ENCODE data around the gene CCDC181.

Gene CCDC181

DNA sequence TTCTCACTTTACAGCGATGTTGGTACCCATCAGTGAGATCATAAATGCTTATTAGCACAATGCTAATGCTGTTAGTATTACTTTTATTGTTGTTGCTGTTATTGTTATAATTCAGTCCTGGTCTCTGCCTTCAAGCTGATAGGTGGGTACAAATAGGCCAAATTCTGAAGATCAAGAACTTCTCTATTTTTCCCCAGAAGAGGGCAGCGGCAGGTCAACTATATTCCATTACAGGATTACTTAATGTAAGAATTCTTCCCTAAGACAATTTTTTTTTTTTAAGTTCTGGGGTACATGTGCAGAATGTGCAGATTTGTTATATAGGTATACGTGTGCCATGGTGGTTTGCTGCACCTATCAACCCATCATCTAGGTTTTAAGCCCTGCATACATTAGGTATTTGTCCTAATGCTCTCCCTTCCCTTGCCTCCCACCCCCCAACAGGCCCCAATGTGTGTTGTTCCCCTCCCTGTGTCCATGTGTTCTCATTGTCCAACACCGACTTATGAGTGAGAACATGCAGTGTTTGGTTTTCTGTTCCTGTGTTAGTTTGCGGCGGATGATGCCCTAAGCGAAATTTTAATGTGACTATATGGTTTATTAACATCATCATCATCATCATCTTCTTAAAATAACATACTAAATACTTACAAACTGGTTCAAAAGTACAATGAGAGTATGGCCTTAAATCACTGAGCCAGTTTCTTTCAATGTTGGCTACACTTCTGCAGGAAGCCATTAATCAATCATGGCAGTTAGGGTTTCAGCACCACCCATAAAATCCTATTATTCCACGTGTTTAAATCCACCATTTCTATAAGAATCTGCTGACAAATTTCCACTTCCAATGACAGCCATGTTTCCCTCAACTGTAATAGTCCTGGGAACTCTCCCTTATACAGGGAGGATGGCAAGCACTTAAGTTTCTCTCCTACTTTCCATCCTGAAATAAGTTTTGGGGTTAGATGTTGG, 39.3 kb upstream of the CCDC181 start:
- DNase-seq (ENCODE audit: insufficient read length, low spot score) = no peak

DNA sequence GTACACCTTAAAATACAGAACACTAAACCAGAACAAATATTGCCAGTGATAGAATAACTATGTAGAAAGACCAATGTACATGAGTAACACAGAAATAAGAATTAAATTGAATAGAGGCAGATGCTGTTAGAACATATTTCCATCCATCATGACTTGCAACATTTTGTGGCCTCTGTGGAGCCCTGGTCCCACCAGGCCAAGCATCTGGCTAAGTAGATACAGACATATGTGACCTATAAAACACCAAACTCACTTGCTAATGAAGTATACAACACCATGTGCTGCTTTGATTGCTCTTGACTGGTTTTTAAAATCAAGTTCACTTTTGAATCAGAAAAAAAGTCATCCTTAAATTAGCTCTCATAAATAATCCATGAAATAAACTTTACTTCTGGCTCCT, 38.0 kb upstream of the CCDC181 start:
- DNase-seq (ENCODE audit: insufficient read length, low spot score) (no peak), FAIRE-seq (no peak)
- TF ChIP-seq, protein P1, sequence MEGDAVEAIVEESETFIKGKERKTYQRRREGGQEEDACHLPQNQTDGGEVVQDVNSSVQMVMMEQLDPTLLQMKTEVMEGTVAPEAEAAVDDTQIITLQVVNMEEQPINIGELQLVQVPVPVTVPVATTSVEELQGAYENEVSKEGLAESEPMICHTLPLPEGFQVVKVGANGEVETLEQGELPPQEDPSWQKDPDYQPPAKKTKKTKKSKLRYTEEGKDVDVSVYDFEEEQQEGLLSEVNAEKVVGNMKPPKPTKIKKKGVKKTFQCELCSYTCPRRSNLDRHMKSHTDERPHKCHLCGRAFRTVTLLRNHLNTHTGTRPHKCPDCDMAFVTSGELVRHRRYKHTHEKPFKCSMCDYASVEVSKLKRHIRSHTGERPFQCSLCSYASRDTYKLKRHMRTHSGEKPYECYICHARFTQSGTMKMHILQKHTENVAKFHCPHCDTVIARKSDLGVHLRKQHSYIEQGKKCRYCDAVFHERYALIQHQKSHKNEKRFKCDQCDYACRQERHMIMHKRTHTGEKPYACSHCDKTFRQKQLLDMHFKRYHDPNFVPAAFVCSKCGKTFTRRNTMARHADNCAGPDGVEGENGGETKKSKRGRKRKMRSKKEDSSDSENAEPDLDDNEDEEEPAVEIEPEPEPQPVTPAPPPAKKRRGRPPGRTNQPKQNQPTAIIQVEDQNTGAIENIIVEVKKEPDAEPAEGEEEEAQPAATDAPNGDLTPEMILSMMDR (IDR thresholded peaks at IDR 0.05; ENCODE audit: insufficient read depth, missing control alignments) = no peak

More for the DNA sequence above, 39.3 kb upstream of the CCDC181 start:
- TF ChIP-seq, protein P1 (IDR thresholded peaks at IDR 0.05; ENCODE audit: insufficient read depth, missing control alignments) = peak; percentile 69
- FAIRE-seq = peak; percentile 91

DNA sequence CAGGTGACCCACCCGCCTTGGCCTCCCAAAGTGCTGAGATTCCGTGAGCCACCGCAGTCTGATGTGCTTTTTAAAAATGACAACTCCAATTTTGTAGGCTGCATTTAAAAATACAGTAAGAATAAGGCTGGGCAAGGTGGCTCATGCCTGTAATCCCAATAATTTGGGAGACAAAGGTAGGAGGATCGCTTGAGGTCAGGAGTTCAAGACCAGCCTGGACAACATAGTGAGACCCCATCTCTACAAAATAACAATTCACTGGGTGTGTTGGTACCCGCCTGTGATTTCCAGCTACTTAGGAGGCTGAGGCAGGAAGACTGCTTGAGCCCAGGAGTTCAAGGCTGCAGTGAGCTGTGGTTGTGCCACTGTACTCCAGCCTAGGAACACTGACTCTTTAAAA, 35.1 kb upstream of the CCDC181 start:
- TF ChIP-seq, protein P1 (IDR thresholded peaks at IDR 0.05; ENCODE audit: insufficient read depth, missing control alignments) = no peak
- DNase-seq (ENCODE audit: insufficient read length, low spot score) = no peak
- no peak for FAIRE-seq

DNA sequence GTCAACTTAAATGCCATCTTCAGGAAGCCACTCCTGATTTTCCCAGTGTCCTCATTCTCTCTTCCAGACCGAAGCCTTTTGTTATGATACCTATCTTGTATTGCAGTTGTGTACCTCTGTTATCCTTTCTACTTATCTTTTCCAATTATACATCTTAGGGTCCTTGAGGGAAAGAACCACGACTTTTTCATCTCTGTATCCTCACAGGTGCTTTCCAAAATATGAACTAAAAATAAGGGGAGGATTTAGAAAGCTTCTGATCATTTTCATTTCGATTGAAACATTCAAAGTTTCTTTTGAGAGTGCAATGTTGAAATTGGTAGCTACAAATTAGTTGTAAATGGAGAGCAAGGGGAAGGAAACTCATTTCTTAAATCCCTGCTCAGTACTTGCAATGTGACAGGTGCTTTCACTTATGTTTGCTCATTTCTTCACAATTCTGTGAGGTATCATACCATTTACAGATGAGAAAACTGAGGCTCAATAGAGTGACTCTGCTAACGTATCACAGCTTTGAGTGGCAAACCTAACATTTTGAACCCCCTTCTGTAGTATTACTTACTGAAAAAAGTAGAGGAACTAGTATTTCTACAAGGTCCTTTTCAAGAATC, 34.2 kb upstream of the CCDC181 start:
- DNase-seq (ENCODE audit: insufficient read length, low spot score) (no peak), FAIRE-seq (no peak)
- TF ChIP-seq, protein P1 (IDR thresholded peaks at IDR 0.05; ENCODE audit: insufficient read depth, missing control alignments) = no peak

DNA sequence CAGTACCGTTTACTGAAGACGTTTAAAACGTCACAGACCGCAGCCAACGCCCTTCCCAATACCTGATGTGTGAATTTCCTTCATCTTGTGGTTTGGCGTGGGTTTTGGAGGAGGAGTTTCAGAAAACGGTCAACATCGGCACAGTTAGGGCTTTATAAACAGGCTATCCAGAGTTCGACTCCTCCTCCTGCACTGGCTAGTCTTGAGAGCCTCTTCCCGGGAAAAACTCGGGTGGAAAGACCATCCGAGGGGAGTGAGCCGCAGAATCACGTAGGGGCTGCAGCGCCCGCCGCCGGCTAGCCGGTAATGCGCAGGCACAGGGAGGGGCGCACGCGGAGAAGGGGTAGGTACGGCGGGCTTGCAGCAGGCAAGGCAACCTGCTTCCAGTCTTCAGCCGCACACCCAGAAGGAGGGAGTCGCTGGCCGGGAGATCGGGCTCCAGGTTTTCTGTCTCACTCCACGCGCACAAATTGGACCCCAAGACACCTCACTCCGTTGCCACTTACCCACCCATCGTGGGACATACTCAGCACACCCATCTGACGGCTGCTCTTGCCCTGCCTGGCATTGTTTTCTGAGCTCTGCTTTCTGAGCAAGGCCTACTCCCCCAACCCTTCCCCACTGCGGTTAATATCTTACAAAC, 33.0 kb upstream of the CCDC181 start:
- TF ChIP-seq, protein P1 (IDR thresholded peaks at IDR 0.05; ENCODE audit: insufficient read depth, missing control alignments) = no peak
- DNase-seq (ENCODE audit: insufficient read length, low spot score) (no peak), FAIRE-seq (no peak)

DNA sequence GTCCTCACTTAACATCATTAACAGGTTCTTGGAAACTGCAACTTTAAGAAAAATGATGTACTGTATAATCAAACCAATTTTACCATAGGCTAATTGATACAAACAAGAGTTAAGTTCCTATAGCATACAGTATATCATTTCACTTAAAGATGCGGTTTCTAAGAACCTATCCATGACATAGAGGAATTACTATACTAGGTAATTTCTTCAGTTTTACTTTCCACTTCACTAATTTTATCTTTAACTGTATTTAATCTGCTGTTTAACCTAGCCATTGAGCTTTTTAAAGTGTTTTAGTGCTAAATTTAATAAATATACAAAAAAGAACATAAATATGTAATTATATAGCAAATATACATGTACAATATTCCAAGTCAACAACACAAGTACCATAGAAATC, 30.2 kb upstream of the CCDC181 start:
- FAIRE-seq = no peak

More for the DNA sequence above, 30.2 kb upstream of the CCDC181 start:
- DNase-seq (ENCODE audit: insufficient read length, low spot score) = no peak
- TF ChIP-seq, protein P1 (IDR thresholded peaks at IDR 0.05; ENCODE audit: insufficient read depth, missing control alignments) = no peak
